Right atrium auricular region (tissue), 2 donors: ENCODE measurements around the gene TMEM178B. TPM values are rescaled to one million over a fixed set of nuclear protein-coding genes. Genes with fewer than 3 reads are reported as not detected.
A peak's percentile ranks its signal among the peaks of the same experiment; 100 is the strongest.

Experiments
- DNase-seq: peaks from one replicate; pipeline ENCODE4 v3.0.0-alpha.2; 2019; ENCODE audit warnings: low spot score
- H3K27ac ChIP-seq, 2 donors: fragments of 200-600 bp; sonication (generic); 1 replicate in 1 of 2; 2 replicates in 1 of 2; pipeline ENCODE4 v1.5.1; 2016 to 2019
- H3K27me3 ChIP-seq, 2 donors: fragments of 200-600 bp; sonication (generic); one replicate each; pipeline versions ENCODE4 v1.5.1 to v1.6.0; 2017 to 2019
- H3K36me3 ChIP-seq: fragments of 200-600 bp; sonication (generic); one replicate; pipeline ENCODE4 v1.5.1; 2016
- H3K4me1 ChIP-seq, 2 donors: fragments of 200-600 bp; sonication (generic); one replicate each; pipeline versions ENCODE4 v1.5.1 to v1.6.0; 2017 to 2019
- H3K4me3 ChIP-seq, 2 donors: fragments of 200-600 bp; sonication (generic); 1 replicate in 1 of 2; 2 replicates in 1 of 2; pipeline ENCODE4 v1.5.1; 2017 to 2019; ENCODE audit warnings: mild to moderate bottlenecking in 1 of 2, moderate library complexity in 1 of 2
- H3K9me3 ChIP-seq, 2 donors: fragments of 200-600 bp; sonication (generic); one replicate each; pipeline ENCODE4 v1.5.1; 2019
- CTCF ChIP-seq, 2 donors: fragments of 200-600 bp; sonication (generic); IDR thresholded peaks; one replicate each; pipeline ENCODE4 v1.5.1; 2019; ENCODE audit warnings: antibody characterized with exemption in 2 of 2
- total RNA-seq, 2 donors: library from RNA; depleted of rRNA; stranded (reverse); fragments of >200 nt; gene quantifications; one replicate each; pipeline ENCODE4 v1.1.0, GENCODE V29; 2016

Gene TMEM178B
- total RNA-seq, 2 donors from 2014 or later, result 15.8 to 48.7 TPM

GRCh38 chr7:141275350-141275749 is 201.5 kb downstream of the TMEM178B start:
- no peak overlapping the region for H3K4me3 ChIP-seq
- no peaks in the 10 kb centered on the region for H3K36me3 ChIP-seq

GRCh38 chr7:141276031-141276430 is 202.2 kb downstream of the TMEM178B start:
- H3K4me3 ChIP-seq, result no peak overlapping the region
- no peak overlapping the region for H3K27ac ChIP-seq
- TF ChIP-seq CTCF (IDR thresholded peaks at IDR 0.05), result no peak
- DNase-seq, result no peak
- no peaks in the 10 kb centered on the region for H3K9me3 ChIP-seq
- H3K27me3 ChIP-seq, result no peaks in the 10 kb centered on the region
- no peaks in the 10 kb centered on the region for H3K36me3 ChIP-seq
- H3K4me1 ChIP-seq, result peaks cover 0 to 7% of the 10 kb centered on the region in 2 donors

More at GRCh38 chr7:141275350-141275749, 201.5 kb downstream of the TMEM178B start:
- H3K4me1 ChIP-seq, result peaks cover 0 to under 1% of the 10 kb centered on the region in 2 donors
- H3K9me3 ChIP-seq, result no peaks in the 10 kb centered on the region
- DNase-seq, result no peak
- H3K27ac ChIP-seq, result no peak overlapping the region
- TF ChIP-seq CTCF (IDR thresholded peaks at IDR 0.05), result no peak
- no peaks in the 10 kb centered on the region for H3K27me3 ChIP-seq

- H3K36me3 ChIP-seq, result no peaks in the 10 kb centered on the region
- no peak for TF ChIP-seq CTCF (IDR thresholded peaks at IDR 0.05)
- no peak overlapping the region for H3K4me3 ChIP-seq
- no peak for DNase-seq
- no peaks in the 10 kb centered on the region for H3K9me3 ChIP-seq
- peaks cover 0 to 8% of the 10 kb centered on the region in 2 donors for H3K4me1 ChIP-seq
- peak overlapping the region; percentile 66 to 85 for H3K27ac ChIP-seq
- no peaks in the 10 kb centered on the region for H3K27me3 ChIP-seq
Measured at GRCh38 chr7:141280100-141280499, 206.2 kb downstream of the TMEM178B start.

GRCh38 chr7:141281311-141281710 is 207.4 kb downstream of the TMEM178B start:
- DNase-seq, result no peak
- Histone ChIP-seq H3K4me3 (no peak overlapping the region), H3K36me3 (no peaks in the 10 kb centered on the region), H3K9me3 (no peaks in the 10 kb centered on the region), H3K4me1 (peaks cover 0 to 8% of the 10 kb centered on the region in 2 donors), H3K27me3 (no peaks in the 10 kb centered on the region), H3K27ac (peak overlapping the region; percentile 66 to 85)
- no peak for TF ChIP-seq CTCF (IDR thresholded peaks at IDR 0.05)

GRCh38 chr7:141286522-141286921 is 212.7 kb downstream of the TMEM178B start:
- DNase-seq, result no peak
- Histone ChIP-seq H3K4me3 (no peak overlapping the region), H3K27ac (peak overlapping the region; percentile 46 to 79), H3K36me3 (no peaks in the 10 kb centered on the region), H3K9me3 (no peaks in the 10 kb centered on the region), H3K4me1 (peaks cover 0 to 31% of the 10 kb centered on the region in 2 donors), H3K27me3 (no peaks in the 10 kb centered on the region)
- no peak for TF ChIP-seq CTCF (IDR thresholded peaks at IDR 0.05)

- Histone ChIP-seq H3K36me3 (no peaks in the 10 kb centered on the region), H3K4me1 (peaks cover 0 to 33% of the 10 kb centered on the region in 2 donors), H3K27me3 (no peaks in the 10 kb centered on the region), H3K27ac (peak overlapping the region in 1 of 2 donors; percentile 79), H3K9me3 (no peaks in the 10 kb centered on the region), H3K4me3 (no peak overlapping the region)
- DNase-seq, result no peak
- TF ChIP-seq CTCF (IDR thresholded peaks at IDR 0.05), result no peak
Measured at GRCh38 chr7:141287936-141288335, 214.1 kb downstream of the TMEM178B start.
